Stimulated activated CD8-positive, alpha-beta memory T cell treated with anti-CD3 and anti-CD28 coated beads, Interleukin-4, amount 100 ng/mL, for 4 hours (primary cell): Measurements from ENCODE around the gene ZBTB17.
"Not testable (repeated sequence)": the region's sequence is repeated elsewhere in the genome, so short reads cannot be mapped to it uniquely, and the experiment has no call there.

ENCODE experiments used
- DNase-seq, 2 donors: peaks; one replicate each; pipeline ENCODE4 v3.0.0-alpha.2; 2020; ENCODE audit warnings: low read depth in 2 of 2, low spot score in 1 of 2

Gene ZBTB17

GRCh38 chr1:16011936-16012589 is 36.2 kb upstream of the ZBTB17 start:
- no peak for DNase-seq

GRCh38 chr1:16010837-16011236 is 34.9 kb upstream of the ZBTB17 start:
- DNase-seq = no peak

- DNase-seq = no peak
Measured at GRCh38 chr1:16009678-16010077, 33.8 kb upstream of the ZBTB17 start.

GRCh38 chr1:16009030-16009460 is 33.1 kb upstream of the ZBTB17 start:
- peak; percentile 39 to 76 for DNase-seq

GRCh38 chr1:16007671-16008341 is 31.9 kb upstream of the ZBTB17 start:
- no peak for DNase-seq

GRCh38 chr1:16006552-16007485 is 30.9 kb upstream of the ZBTB17 start:
- no peak for DNase-seq

- no peak for DNase-seq
Measured at GRCh38 chr1:16006010-16006409, 30.1 kb upstream of the ZBTB17 start.

GRCh38 chr1:16005597-16005996 is 29.7 kb upstream of the ZBTB17 start:
- no peak for DNase-seq

- DNase-seq = not testable (repeated sequence)
Measured at GRCh38 chr1:16001274-16001673, 25.4 kb upstream of the ZBTB17 start.

- no peak for DNase-seq
Measured at GRCh38 chr1:15998929-15999328, 23.0 kb upstream of the ZBTB17 start.

GRCh38 chr1:15997637-15998280 is 21.9 kb upstream of the ZBTB17 start:
- no peak for DNase-seq

- DNase-seq = no peak
Measured at GRCh38 chr1:15997076-15997585, 21.2 kb upstream of the ZBTB17 start.

- no peak for DNase-seq
Measured at GRCh38 chr1:15994590-15995351, 18.9 kb upstream of the ZBTB17 start.

- no peak for DNase-seq
Measured at GRCh38 chr1:15994081-15994480, 18.2 kb upstream of the ZBTB17 start.

GRCh38 chr1:15993666-15994065 is 17.8 kb upstream of the ZBTB17 start:
- no peak for DNase-seq

GRCh38 chr1:15992582-15993500 is 16.9 kb upstream of the ZBTB17 start:
- no peak for DNase-seq

GRCh38 chr1:15992187-15992553 is 16.3 kb upstream of the ZBTB17 start:
- DNase-seq = no peak

GRCh38 chr1:15991427-15992186 is 15.7 kb upstream of the ZBTB17 start:
- no peak for DNase-seq

- DNase-seq = no peak
Measured at GRCh38 chr1:15989776-15990175, 13.9 kb upstream of the ZBTB17 start.
